Peyer's patch (tissue), 4 donors: ENCODE results near the gene CD6. TPM values are rescaled to one million over a fixed set of nuclear protein-coding genes. Genes with fewer than 3 reads are reported as not detected.
A peak's percentile ranks its signal among the peaks of the same experiment; 100 is the strongest.
"Not testable (repeated sequence)": the region's sequence is repeated elsewhere in the genome, so short reads cannot be mapped to it uniquely, and the experiment has no call there.

Source experiments
- DNase-seq, 3 donors: peaks; one replicate each; pipeline ENCODE4 v3.0.0-alpha.2; 2017 to 2019
- H3K27ac ChIP-seq, 4 donors: fragments of 200-600 bp; sonication (generic); one replicate each; pipeline ENCODE4 v1.5.1; 2016 to 2019
- H3K27me3 ChIP-seq, 2 donors: fragments of 200-600 bp; sonication (generic); one replicate each; pipeline ENCODE4 v1.5.1; 2019
- H3K36me3 ChIP-seq, 3 donors: fragments of 200-600 bp; sonication (generic); one replicate each; pipeline ENCODE4 v1.5.1; 2016 to 2019
- H3K4me1 ChIP-seq, 4 donors: fragments of 200-600 bp; sonication (generic); one replicate each; pipeline ENCODE4 v1.5.1; 2016 to 2019
- H3K4me3 ChIP-seq, 4 donors: fragments of 200-600 bp; sonication (generic); 1 replicate in 3 of 4; 2 replicates in 1 of 4; pipeline ENCODE4 v1.5.1; 2016 to 2019; ENCODE audit warnings: mild to moderate bottlenecking in 1 of 4
- H3K9me3 ChIP-seq, 4 donors: fragments of 200-600 bp; sonication (generic); one replicate each; pipeline ENCODE4 v1.5.1; 2016 to 2019; ENCODE audit warnings: mild to moderate bottlenecking in 1 of 4
- CTCF ChIP-seq, 6 experiments: fragments of 450-650 bp in 4 of 6; fragments of 200-600 bp in 2 of 6; sonication (generic) in 1 of 6; IDR thresholded peaks; one replicate each; pipeline ENCODE4 v1.5.1; 2017 to 2019; ENCODE audit warnings: antibody characterized with exemption in 6 of 6, mild to moderate bottlenecking in 3 of 6, moderate library complexity in 1 of 6
- POLR2A ChIP-seq, 2 donors: fragments of 450-650 bp; IDR thresholded peaks; one replicate each; pipeline ENCODE4 v1.5.1; 2017; ENCODE audit warnings: antibody characterized with exemption in 2 of 2, mild to moderate bottlenecking in 2 of 2, moderate library complexity in 2 of 2
- total RNA-seq, 4 donors: library from RNA; depleted of rRNA; stranded (reverse); fragments of >200 nt; gene quantifications; one replicate each; pipeline ENCODE4 v1.1.0, GENCODE V29; 2016

Gene CD6
- total RNA-seq, 4 donors from 2014 or later: 3.3 to 15.7 (median 4.7) TPM

DNA sequence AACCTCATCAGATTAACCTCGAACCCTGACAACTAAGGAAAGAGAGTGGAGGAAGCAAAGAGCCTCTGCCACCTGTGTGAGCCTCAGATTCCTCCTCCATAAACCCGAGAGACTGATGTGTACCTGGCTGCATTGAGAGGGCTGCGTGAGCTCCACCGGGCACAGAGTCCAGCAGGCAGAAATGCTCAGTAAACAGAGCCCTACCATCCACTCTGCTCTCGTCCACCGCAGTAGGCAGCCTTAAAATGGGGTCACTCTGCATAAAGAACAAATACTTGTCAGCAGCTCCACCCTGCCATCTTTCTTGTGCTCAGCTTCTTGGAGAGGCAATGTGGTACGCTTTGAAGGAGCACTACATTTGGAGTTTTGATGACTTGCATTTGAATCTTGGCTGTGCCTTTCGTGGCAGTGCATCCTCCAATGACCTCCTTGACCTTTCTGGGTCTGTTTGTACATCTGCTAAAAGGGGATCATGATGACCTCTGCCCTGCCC is 87.8 kb downstream of the CD6 start:
- DNase-seq: peak in 1 of 3 donors; percentile 25
- no peaks in the 10 kb centered on the region for H3K27me3 ChIP-seq
- no peak overlapping the region for H3K27ac ChIP-seq
- H3K4me3 ChIP-seq: no peak overlapping the region
- H3K36me3 ChIP-seq: no peaks in the 10 kb centered on the region
- no peaks in the 10 kb centered on the region for H3K9me3 ChIP-seq
- no peak for TF ChIP-seq POLR2A (IDR thresholded peaks at IDR 0.05)
- TF ChIP-seq CTCF (IDR thresholded peaks at IDR 0.05): no peak
- H3K4me1 ChIP-seq: peaks cover 0 to 14% (median 4%) of the 10 kb centered on the region in 4 donors

GRCh38 chr11:61061081-61061826 is 89.8 kb downstream of the CD6 start:
- TF ChIP-seq CTCF (IDR thresholded peaks at IDR 0.05) (no peak), POLR2A (IDR thresholded peaks at IDR 0.05) (no peak)
- DNase-seq: peak in 2 of 3 donors; percentile 56 to 59
- no peaks in the 10 kb centered on the region for H3K36me3 ChIP-seq
- H3K4me1 ChIP-seq: peaks cover 0 to 14% (median 4%) of the 10 kb centered on the region in 4 donors
- no peaks in the 10 kb centered on the region for H3K9me3 ChIP-seq
- H3K4me3 ChIP-seq: no peak overlapping the region
- no peaks in the 10 kb centered on the region for H3K27me3 ChIP-seq
- H3K27ac ChIP-seq: peak overlapping the region in 2 of 4 donors; percentile 52 to 66

GRCh38 chr11:61062181-61062930 is 90.9 kb downstream of the CD6 start:
- peaks cover 0 to 14% (median 4%) of the 10 kb centered on the region in 4 donors for H3K4me1 ChIP-seq
- no peaks in the 10 kb centered on the region for H3K9me3 ChIP-seq
- H3K4me3 ChIP-seq: no peak overlapping the region
- H3K27ac ChIP-seq: no peak overlapping the region
- H3K27me3 ChIP-seq: no peaks in the 10 kb centered on the region
- H3K36me3 ChIP-seq: no peaks in the 10 kb centered on the region
- DNase-seq: peak in 2 of 3 donors; percentile 15 to 34
- TF ChIP-seq CTCF (IDR thresholded peaks at IDR 0.05) (no peak), POLR2A (IDR thresholded peaks at IDR 0.05) (no peak)

- H3K4me1 ChIP-seq: peaks cover 0 to 14% (median 4%) of the 10 kb centered on the region in 4 donors
- H3K27ac ChIP-seq, H3K27me3 ChIP-seq, H3K36me3 ChIP-seq, H3K4me3 ChIP-seq, H3K9me3 ChIP-seq: not testable (repeated sequence)
- DNase-seq: peak in 2 of 3 donors; percentile 15 to 38
Measured at GRCh38 chr11:61065236-61065635, 93.8 kb downstream of the CD6 start.

DNA sequence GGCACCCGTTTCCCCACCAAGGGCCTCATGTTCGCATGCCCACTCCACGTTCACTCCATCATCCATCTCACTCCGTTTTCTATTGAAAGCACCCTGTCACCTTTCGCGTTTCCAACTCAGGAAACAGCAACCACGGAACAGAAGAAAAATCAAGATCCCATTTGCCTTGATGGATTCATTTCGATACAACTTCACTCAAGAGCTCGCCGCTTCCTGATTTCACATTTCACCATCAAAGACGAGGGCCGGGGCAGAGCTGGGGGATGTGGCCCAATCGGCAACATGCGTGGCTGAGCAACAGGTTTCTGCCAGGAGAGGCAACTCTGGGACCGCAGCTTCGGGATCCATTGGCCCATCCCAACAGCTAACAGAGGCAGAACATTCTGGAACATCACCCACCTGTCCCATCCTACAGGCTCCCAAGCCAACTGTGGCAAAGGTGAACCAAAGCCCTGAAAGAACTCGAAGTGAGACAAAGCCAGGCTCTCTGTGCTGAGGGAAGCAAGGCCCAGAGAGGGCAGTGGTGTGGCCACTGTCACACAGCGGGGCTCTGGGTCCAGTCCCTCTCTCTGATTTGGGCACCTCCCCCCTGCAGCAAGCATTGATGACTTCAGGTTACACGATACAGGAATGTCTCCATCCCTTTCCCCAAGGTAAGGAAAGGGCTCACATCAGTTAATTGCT is 94.6 kb downstream of the CD6 start:
- Histone ChIP-seq H3K27me3 (no peaks in the 10 kb centered on the region), H3K4me1 (peaks cover 0 to 13% (median 4%) of the 10 kb centered on the region in 4 donors), H3K36me3 (no peaks in the 10 kb centered on the region), H3K9me3 (no peaks in the 10 kb centered on the region), H3K27ac (no peak overlapping the region), H3K4me3 (peak overlapping the region in 1 of 4 donors; percentile 9)
- peak in 2 of 3 donors; percentile 61 to 65 for DNase-seq
- TF ChIP-seq CTCF (IDR thresholded peaks at IDR 0.05) (no peak), POLR2A (IDR thresholded peaks at IDR 0.05) (no peak)
